ENCODE measurements around the gene RNU1-2.
"Not testable (repeated sequence)": the region's sequence is repeated elsewhere in the genome, so short reads cannot be mapped to it uniquely, and the experiment has no call there.

The RNU1-2 gene

DNA sequence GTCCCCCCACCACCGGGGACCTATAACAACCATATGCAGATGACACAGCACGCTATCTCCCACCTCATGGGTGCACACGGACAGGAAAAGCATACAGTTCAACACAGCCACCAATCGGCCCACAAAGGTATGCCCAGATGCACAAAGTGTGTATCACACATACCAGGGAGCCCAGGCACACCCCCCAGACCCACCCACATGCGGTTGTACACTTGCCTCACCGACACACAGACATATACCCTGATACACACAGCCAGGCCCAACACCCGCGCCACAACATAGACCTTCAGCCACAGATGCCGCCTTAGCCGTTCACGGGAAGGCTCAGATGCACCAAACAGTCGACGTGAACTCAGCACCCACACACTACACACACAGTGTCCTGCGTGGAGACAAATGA, 31.5 kb downstream of the RNU1-2 start:
- DNase-seq = no peak

DNA sequence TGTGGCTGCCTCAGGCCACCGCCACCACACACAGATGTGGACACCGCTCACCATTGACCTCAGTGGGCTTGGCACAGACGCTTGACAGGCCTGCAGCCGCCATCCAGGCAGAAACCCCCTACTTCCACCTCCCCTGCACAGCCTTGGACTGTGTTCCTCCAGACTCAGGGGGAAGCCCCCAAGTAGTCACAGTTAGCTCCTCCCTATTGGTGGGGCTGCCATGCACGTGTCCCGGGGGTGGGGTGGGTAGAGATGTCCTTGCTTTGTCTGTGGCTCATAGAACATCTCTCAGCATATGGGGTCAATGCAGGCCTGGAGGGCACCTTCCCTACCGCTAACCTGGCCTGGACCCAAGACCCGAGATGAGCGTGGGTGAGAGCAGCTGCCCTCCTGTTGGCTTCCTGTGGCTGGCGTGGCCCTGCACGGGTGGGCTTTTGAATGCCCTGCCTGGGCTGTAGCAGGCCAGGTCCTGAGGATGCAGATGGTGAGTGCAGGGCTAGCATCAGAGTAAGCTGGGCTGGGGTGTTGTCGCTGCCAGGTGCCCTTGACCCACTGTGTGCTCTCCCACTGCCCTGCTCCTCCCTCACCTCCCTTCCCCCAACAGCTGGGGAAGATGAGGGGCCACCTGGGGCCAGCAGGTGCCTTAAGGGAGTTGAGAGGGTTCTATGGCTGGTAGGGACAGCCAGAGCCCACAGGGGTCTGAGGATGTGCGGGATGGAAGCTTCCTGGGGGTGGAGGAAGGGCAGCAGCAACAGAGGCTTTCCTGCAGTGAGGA, 32.1 kb downstream of the RNU1-2 start:
- no peak for DNase-seq

DNA sequence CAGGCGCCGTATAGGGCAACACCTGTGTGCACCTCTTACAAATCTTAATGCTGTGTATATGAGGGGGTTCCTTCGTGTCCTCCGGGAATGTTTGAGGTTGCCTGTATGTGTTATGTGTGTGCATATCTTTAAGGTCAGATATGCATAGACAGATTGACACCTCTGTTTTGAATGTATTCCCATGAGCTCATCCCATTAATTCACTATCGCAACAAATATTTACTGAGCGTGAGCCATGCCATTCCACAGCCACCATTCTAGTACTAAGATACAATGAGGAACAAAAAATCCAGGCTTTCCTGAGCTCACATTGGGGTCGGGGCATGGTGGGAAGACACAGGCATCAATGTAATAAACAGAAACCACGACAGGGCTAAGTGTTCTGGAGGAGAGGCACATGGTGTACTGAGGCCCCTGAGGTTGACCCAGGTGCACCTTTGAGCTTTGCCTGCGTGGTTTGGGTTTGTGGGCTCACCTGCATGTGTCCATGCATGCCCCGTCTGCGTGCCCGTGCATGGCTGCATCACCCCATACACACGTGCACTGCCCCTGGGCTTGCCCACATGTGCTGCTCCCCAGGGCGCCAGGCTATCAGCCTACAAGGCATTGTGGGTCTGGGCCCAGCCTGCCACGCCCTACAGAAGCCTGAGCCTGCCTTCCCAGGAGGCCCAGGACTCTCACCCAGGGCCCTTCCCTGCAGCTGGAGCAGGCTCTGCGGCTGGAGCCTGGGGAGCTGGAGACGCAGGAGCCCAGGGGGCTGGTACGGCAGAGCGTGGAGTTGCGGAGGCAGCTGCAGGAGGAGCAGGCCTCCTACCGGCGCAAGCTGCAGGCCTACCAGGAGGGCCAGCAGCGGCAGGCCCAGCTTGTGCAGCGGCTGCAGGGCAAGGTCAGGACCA, 33.6 kb downstream of the RNU1-2 start:
- DNase-seq = not testable (repeated sequence)

DNA sequence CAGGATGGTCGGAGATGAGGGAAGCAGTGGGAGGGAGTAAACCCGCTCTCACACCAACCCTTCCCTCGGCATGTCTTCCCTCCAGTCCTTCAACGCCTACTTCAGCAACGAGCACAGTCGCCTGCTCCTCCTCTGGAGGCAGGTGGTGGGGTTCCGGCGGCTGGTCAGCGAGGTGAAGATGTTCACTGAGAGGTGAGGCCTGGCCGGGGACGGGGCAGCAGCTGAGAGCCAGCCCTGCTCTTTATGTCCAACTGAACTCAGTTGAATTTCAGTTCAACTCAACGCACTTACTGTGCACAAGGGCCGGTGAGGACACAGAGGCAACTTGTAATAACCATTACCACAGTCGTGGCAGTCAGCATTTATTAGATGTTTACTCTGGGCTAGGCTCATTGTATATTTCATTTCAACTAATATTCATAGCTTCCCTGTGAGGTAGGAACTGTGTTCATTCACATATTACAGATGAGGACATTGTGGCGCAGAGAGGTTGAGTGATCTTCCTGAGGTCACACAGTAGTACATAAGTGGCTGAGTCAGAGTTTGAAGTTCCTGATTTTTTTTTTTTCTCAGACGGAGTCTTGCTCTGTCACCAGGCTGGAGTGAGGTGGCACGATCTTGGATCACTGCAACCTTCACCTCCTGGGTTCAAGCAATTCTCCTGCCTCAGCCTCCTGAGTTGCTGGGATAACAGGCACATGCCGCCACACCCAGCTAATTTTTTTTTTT, 35.6 kb downstream of the RNU1-2 start:
- not testable (repeated sequence) for DNase-seq

DNA sequence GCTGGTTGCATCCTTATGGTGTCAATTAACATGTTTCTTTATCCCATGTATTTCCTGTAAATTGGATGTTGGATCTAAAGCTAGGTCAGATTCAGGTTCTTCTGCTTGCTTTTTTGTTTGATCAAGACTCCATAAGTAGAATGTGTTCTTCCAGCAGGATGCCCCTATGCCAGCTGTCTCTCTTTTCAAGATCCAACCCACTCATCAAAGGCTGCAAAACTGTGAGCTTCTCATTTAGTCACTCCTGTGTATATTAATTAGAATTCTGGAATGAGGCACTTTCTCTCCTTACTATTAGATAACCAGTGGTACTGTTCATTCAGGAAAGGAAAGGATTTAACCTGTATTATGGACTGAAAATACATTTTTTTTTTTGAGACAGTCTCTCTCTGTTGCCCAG, 38.2 kb downstream of the RNU1-2 start:
- not testable (repeated sequence) for DNase-seq

DNA sequence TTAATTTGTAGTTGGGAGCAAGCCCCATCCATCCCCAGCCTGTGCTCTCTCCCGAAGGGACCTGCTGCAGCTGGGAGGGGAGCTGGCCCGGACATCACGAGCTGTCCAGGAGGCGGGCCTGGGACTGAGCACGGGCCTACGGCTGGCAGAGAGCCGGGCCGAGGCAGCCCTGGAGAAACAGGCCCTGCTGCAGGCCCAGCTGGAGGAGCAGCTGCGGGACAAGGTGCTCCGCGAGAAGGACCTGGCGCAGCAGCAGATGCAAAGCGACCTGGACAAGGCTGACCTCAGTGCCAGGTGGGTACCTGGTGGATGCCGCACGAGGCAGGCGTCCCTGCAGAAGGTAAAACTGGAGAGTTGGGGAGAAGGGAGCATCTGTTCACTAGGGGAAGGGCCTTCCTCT, 40.8 kb downstream of the RNU1-2 start:
- DNase-seq = not testable (repeated sequence)

DNA sequence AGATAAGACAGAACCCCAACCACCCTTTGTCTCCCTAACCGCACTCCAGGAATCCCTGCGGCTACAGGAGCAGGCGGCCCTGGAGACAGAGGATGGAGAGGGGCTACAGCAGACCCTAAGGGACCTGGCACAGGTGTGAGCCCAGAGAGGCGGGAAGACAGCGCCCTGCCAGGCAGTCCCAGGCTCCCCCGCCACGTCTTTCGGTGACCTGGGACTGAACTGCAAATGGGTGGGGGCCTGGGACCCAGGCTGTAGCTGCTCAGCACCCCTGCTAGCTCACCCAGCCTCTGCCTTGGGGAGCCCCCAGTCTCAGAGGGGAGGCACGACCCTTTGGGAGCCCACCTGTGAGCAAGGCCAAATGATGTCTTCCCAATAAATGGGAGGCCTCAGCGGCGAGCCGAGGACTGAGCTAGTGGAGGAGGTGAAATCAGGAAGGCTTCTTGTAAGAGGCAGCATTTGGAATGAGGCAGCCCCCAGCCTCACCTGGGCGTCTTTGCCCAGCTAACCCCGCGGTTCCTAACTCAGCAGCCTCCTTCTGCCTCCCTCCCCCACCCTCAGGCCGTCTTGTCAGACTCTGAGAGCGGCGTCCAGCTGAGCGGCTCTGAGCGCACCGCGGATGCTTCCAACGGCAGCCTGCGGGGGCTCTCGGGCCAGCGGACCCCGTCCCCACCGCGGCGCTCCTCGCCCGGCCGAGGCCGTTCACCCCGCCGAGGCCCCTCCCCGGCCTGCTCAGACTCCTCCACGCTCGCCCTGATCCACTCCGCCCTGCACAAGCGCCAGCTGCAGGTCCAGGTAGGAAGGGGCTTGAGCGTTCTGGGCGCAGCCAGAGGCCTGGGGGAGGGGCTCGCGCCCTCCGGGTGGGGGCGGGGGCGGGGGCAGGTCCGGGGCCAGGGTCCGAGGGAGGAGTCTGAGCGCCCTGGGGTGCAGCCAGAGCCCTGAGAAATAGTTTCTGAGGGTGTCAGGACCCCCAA, 42.9 kb downstream of the RNU1-2 start:
- no peak for DNase-seq

DNA sequence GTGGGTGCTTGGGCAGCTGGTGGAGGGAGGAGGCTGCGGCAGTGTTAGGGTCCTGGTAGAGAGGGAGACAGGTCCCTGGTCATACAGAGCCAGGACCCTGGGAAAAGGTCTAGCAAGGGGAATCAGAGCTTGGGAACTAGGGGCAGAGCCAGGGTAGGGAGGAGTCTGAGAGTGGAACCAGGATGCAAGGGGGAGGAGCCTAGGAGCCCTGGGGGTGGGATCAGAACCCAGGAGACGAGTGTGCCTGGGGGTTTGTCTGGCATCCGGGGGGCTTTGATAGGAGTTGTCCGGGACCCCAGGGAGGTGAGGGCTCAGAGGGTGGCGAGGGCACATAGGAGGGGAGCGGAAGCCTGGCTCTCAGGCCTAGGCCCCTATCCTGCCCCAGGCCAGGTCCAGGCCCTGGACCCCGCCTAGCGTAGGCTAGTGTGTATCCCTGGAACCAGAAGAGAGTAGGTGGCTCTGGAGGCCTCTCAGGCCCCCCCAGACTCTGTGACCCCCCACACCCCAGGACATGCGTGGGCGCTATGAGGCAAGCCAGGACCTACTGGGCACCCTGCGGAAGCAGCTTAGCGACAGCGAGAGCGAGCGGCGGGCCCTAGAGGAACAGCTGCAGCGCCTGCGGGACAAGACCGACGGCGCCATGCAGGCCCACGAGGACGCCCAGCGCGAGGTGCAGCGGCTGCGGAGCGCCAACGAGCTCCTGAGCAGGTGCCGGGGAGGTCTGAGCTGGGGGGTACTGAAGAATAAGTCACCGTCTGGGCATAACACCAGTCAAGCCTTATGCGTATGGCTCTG, 43.8 kb downstream of the RNU1-2 start:
- not testable (repeated sequence) for DNase-seq

DNA sequence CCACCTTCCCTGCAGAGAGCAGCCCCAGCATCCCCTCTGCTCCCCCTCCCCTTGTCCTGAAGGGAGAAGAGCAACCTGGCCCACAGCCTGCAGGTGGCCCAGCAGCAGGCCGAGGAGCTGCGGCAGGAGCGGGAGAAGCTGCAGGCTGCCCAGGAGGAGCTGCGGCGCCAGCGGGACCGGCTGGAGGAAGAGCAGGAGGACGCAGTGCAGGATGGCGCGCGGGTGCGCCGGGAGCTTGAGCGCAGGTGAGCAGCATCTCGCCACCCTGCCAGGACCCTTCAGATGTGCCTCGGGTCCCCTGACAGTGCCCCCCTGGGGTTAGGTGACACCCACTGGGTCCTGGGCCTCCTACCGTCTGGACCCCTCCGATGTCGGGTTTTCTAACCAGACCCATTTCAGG, 48.3 kb downstream of the RNU1-2 start:
- no peak for DNase-seq

DNA sequence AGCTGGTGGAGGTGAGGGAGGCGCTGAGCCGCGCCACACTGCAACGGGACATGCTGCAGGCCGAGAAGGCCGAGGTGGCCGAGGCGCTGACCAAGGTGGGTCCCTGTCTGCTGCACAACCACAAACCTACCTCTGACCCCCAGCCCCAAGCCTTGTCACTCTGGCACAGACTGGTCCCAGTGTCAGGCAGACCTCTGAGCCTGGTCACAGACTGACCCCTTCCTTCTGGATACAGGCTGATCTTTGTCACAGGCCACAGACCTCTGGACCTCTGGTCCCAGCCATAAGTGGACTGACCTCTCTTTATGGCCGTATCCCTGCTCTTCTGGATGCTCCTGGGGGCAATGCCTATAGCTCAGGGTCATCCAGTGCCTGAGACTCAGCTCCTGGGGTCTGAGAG, 49.7 kb downstream of the RNU1-2 start:
- DNase-seq = not testable (repeated sequence)
